ENCODE measurements around the gene WDR90. TPM values are rescaled to one million over a fixed set of nuclear protein-coding genes. Genes with fewer than 3 reads are reported as not detected.

Gene WDR90
- total and polyA plus RNA-seq, 2 of the 13 experiments (the other 11 are each of a cell fraction or from before 2014, with no cell fraction given): 14.9 to 28.9 TPM

- TF ChIP-seq HMGXB4 (CRISPR knock-in tag; IDR thresholded peaks at IDR 0.05; ENCODE audit: borderline replicate concordance in 1 of 2, low read depth in 1 of 2) (0 out of 4 replicates have a peak, but pooled peaks of 1 of the 2 experiments have one; percentile 31), MXD4 (CRISPR knock-in tag; IDR thresholded peaks at IDR 0.05) (0 out of 2 replicates have a peak, but pooled peaks have one; percentile 18), RXRA (CRISPR knock-in tag; IDR thresholded peaks at IDR 0.05) (peak; percentile 82; the same call in 1 of the 2 replicates), GPN1 (CRISPR knock-in tag; IDR thresholded peaks at IDR 0.05; ENCODE audit: borderline replicate concordance) (peak; percentile 23; the same call in 1 of the 2 replicates), ZNF264 (CRISPR knock-in tag; IDR thresholded peaks at IDR 0.05) (no peak), GFI1 (CRISPR knock-in tag; IDR thresholded peaks at IDR 0.05; ENCODE audit: borderline replicate concordance) (no peak), IRX3 (CRISPR knock-in tag; IDR thresholded peaks at IDR 0.05; ENCODE audit: borderline replicate concordance, low read depth) (no peak), SIX1 (CRISPR knock-in tag; IDR thresholded peaks at IDR 0.05; ENCODE audit: borderline replicate concordance) (no peak), SOX13 (IDR thresholded peaks at IDR 0.05) (no peak), SOX13 (CRISPR knock-in tag; conservative IDR thresholded peaks at IDR 0.05 in 1 of 2, IDR thresholded peaks at IDR 0.05 in 1 of 2) (no peak), PHF21A (CRISPR knock-in tag; IDR thresholded peaks at IDR 0.05) (no peak), ZNF800 (CRISPR knock-in tag; IDR thresholded peaks at IDR 0.05) (peak; percentile 99), MIER3 (CRISPR knock-in tag; IDR thresholded peaks at IDR 0.05; ENCODE audit: borderline replicate concordance) (no peak), CBX5 (CRISPR knock-in tag; IDR thresholded peaks at IDR 0.05; ENCODE audit: borderline replicate concordance) (peak; percentile 77; the same call in 1 of the 2 replicates)
- TF ChIP-seq, protein P1, sequence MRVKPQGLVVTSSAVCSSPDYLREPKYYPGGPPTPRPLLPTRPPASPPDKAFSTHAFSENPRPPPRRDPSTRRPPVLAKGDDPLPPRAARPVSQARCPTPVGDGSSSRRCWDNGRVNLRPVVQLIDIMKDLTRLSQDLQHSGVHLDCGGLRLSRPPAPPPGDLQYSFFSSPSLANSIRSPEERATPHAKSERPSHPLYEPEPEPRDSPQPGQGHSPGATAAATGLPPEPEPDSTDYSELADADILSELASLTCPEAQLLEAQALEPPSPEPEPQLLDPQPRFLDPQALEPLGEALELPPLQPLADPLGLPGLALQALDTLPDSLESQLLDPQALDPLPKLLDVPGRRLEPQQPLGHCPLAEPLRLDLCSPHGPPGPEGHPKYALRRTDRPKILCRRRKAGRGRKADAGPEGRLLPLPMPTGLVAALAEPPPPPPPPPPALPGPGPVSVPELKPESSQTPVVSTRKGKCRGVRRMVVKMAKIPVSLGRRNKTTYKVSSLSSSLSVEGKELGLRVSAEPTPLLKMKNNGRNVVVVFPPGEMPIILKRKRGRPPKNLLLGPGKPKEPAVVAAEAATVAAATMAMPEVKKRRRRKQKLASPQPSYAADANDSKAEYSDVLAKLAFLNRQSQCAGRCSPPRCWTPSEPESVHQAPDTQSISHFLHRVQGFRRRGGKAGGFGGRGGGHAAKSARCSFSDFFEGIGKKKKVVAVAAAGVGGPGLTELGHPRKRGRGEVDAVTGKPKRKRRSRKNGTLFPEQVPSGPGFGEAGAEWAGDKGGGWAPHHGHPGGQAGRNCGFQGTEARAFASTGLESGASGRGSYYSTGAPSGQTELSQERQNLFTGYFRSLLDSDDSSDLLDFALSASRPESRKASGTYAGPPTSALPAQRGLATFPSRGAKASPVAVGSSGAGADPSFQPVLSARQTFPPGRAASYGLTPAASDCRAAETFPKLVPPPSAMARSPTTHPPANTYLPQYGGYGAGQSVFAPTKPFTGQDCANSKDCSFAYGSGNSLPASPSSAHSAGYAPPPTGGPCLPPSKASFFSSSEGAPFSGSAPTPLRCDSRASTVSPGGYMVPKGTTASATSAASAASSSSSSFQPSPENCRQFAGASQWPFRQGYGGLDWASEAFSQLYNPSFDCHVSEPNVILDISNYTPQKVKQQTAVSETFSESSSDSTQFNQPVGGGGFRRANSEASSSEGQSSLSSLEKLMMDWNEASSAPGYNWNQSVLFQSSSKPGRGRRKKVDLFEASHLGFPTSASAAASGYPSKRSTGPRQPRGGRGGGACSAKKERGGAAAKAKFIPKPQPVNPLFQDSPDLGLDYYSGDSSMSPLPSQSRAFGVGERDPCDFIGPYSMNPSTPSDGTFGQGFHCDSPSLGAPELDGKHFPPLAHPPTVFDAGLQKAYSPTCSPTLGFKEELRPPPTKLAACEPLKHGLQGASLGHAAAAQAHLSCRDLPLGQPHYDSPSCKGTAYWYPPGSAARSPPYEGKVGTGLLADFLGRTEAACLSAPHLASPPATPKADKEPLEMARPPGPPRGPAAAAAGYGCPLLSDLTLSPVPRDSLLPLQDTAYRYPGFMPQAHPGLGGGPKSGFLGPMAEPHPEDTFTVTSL (CRISPR knock-in tag; IDR thresholded peaks at IDR 0.05; ENCODE audit: borderline replicate concordance): 0 out of 2 replicates have a peak, but pooled peaks have one; percentile 31
- TF ChIP-seq, protein P2, sequence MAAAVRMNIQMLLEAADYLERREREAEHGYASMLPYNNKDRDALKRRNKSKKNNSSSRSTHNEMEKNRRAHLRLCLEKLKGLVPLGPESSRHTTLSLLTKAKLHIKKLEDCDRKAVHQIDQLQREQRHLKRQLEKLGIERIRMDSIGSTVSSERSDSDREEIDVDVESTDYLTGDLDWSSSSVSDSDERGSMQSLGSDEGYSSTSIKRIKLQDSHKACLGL (CRISPR knock-in tag; IDR thresholded peaks at IDR 0.05): peak; percentile 84
- TF ChIP-seq, protein P3, sequence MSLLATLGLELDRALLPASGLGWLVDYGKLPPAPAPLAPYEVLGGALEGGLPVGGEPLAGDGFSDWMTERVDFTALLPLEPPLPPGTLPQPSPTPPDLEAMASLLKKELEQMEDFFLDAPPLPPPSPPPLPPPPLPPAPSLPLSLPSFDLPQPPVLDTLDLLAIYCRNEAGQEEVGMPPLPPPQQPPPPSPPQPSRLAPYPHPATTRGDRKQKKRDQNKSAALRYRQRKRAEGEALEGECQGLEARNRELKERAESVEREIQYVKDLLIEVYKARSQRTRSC (CRISPR knock-in tag; IDR thresholded peaks at IDR 0.05; ENCODE audit: low read depth): no peak
Observed at GRCh38 chr16:695355-696089, 46.4 kb downstream of the WDR90 start (continued).
